AG10803 (cell line): ENCODE results near the gene COL27A1.
A peak's percentile ranks its signal among the peaks of the same experiment; 100 is the strongest.

Experiments used
- DNase-seq: peaks from one replicate; pipeline ENCODE4 v3.0.0; 2010; ENCODE audit warnings: low read depth
- H3K4me3 ChIP-seq: 2 replicates; pipeline ENCODE4 v1.5.1; 2011; ENCODE audit warnings: mild to moderate bottlenecking, low read length, control low read depth
- TF ChIP-seq, protein P1 (sequence below): conservative IDR thresholded peaks from 2 replicates; pipeline ENCODE4 v1.5.1; 2011; ENCODE audit warnings: mild to moderate bottlenecking, low read length, control low read depth, inconsistent platforms

COL27A1 gene

DNA sequence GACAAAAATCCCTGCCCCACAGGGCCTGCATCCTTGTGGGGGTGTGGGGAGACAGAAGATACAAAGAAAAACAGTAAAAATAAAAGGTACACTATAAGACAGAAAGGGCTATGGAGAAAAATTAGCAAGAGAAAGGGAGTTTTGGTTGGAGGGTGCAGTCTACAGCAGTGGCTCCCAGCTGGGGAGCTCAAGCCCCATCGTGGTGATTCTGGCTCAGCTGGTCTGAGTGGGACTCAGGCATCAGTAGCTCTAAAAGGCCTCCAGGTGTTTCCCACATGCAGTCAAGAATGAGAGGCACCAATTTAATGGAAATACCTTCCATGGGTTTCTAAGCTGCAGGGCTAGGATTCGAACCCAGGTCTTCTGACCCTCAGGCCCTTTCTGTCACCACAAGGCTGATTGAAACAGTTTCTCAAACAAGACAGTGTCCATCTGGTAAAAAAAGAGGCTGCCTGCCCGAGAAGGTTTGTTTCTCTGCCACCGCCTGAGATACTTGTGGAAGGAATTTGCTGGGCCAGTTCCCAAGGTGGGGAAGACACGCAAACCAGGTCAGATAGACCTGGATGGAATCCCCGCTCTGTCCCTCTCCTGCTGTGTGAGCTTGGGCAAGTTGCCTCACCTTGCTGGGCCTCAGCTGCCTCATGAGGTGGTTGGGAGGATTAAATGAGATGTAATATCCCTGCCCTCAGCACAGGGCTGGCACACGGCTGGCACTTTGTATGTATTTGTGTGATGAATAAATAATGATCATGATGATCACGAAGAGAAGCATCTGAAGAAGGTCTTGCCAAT is 43.1 kb downstream of the COL27A1 start:
- TF ChIP-seq, protein P1, sequence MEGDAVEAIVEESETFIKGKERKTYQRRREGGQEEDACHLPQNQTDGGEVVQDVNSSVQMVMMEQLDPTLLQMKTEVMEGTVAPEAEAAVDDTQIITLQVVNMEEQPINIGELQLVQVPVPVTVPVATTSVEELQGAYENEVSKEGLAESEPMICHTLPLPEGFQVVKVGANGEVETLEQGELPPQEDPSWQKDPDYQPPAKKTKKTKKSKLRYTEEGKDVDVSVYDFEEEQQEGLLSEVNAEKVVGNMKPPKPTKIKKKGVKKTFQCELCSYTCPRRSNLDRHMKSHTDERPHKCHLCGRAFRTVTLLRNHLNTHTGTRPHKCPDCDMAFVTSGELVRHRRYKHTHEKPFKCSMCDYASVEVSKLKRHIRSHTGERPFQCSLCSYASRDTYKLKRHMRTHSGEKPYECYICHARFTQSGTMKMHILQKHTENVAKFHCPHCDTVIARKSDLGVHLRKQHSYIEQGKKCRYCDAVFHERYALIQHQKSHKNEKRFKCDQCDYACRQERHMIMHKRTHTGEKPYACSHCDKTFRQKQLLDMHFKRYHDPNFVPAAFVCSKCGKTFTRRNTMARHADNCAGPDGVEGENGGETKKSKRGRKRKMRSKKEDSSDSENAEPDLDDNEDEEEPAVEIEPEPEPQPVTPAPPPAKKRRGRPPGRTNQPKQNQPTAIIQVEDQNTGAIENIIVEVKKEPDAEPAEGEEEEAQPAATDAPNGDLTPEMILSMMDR: no peak
- DNase-seq: no peak
- H3K4me3 ChIP-seq: no peak overlapping the region

DNA sequence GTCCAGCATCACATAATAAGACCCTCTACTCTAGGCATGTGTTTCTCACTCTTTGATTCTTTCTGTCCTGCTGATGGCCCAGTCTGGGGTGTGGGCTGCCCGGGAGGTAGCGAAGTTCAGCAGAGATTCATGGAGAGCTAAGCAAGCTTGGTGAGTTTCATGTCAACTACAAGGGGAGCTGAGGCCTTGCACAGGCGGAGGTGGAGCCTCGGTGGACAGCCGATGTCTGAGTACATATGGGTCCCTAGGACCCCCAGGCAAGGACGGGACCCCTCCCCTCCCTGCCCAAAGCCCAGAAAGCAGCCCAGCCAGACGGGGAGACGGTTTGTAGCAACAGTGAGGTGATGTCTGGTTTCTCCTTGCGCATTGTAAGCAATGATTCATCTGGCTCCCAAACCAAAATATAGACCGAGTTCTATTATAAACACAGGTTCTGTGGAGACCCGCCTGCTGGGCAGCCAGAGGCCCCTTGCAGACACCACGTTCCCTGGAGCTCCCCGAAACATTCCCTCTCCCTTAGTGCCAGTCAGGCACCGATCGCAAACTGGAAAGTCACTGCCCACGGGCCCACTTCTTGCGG is 45.5 kb downstream of the COL27A1 start:
- no peak for DNase-seq
- H3K4me3 ChIP-seq: no peak overlapping the region
- TF ChIP-seq, protein P1: no peak

DNA sequence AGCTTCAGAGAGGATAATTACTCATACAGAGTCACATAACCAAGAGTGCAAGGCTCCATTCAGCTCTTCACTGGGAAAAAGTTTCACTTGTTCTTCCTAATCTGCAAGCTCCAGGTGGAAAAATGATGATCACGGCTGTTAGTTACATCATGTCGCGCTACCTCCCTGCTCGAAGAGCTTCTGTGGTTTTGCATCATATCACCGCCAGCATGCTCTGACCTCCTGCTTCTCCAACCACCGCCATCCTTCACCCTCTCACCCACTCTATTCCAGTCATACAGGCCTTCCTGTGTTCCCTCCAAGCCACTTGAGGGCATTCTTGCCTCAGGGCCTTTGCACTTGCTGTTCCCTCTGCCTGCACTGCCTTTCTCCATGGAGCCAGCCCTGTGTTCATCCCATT is 47.1 kb downstream of the COL27A1 start:
- TF ChIP-seq, protein P1: no peak

DNA sequence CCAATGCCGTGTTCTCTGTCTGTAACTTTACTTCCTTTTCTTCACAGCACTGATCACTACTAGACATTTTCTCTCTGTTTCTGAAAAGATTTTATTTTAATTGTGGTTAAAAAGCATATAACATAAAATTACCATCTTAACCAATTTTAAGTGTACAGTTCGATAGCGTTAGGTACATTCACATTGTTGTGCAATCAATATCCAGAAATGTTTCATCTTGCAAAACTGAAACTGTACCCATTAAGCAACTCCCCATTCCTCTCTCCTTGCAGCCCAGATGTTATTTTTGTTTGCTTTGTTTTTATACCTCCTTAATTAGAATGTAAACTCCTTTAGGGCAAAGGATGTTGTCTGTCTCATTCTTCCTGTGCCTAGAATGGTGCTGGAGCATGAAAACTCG is 47.5 kb downstream of the COL27A1 start:
- DNase-seq: peak; percentile 52
- no peak overlapping the region for H3K4me3 ChIP-seq
- TF ChIP-seq, protein P1: no peak

More for the DNA sequence above, 47.1 kb downstream of the COL27A1 start:
- H3K4me3 ChIP-seq: no peak overlapping the region
- no peak for DNase-seq

DNA sequence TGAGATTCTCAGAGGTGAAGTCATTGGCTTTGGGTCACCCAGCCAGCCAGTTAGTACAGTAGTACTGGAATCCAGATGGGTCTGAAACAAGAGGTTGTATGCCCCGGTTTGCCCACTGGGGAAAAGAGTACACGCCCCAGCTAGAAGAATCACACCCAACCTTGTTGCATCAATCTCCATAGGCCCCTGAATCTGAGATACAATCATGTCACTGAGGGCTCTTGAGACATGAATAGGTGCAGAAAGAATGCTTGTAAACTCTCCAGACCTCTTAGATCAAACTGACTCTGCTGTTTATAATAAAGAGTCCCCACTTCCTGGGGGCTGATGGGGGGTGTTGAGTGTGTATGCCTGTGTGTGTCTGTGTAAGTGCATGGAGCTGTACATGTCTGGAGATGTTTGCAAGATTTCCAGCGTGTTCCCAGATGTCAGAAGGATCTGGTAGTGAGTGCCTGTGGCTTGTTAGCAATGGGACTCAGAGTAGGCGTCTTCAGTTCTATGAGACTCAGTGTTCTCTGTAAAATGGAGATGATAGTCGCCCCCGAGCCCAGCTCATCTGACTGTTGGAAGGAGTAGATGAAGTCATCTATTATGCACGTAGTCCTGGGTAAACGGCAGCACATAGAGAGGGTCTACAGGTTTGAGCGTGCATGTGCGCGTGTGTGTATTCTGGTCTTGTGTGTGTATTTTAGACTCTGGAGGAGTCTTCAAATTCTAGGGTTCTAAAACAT is 48.2 kb downstream of the COL27A1 start:
- H3K4me3 ChIP-seq: no peak overlapping the region
- DNase-seq: peak; percentile 21

DNA sequence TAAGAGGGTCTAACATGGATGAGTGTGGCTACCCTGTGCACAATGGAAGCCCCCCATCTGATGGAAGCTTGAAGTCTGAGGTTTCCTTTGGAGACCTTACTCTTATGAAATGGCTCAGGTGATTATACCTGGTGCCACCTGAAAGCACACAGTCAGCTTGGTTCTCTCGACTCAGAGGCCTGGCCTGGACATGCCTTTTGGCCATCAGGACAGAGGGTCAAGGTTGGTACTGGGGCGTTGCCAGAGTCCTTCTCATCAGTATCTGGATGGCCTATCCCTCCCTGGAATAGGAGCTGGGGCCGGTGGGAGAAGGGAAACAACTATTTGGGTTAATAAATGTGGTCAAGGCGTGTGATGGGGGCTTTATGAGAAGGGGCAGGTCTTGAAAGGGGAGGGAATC is 48.9 kb downstream of the COL27A1 start:
- no peak for DNase-seq
- TF ChIP-seq, protein P1: no peak
- H3K4me3 ChIP-seq: no peak overlapping the region

More for the DNA sequence above, 48.2 kb downstream of the COL27A1 start:
- TF ChIP-seq, protein P1: no peak
